ENCODE data around the gene LRPPRC.

Gene LRPPRC

GRCh38 chr2:43980902-43981301 is 14.9 kb downstream of the LRPPRC start:
- TF ChIP-seq FOXP2 (optimal IDR thresholded peaks at IDR 0.05; ENCODE audit: borderline replicate concordance, extremely low read depth, extremely low read length, insufficient read depth) (no peak), POLR2AphosphoS5 (IDR thresholded peaks at IDR 0.05; ENCODE audit: low read depth, low read length) (no peak), TAF1 (IDR thresholded peaks at IDR 0.05; ENCODE audit: borderline replicate concordance, insufficient read depth, low read length) (no peak), SIN3A (IDR thresholded peaks at IDR 0.05; ENCODE audit: borderline replicate concordance, insufficient read depth, low read length) (no peak), REST (IDR thresholded peaks at IDR 0.05; ENCODE audit: insufficient read depth in 1 of 2, low read depth in 2 of 2, low read length in 2 of 2) (no peak)

- TF ChIP-seq REST (IDR thresholded peaks at IDR 0.05; ENCODE audit: insufficient read depth in 1 of 2, low read depth in 2 of 2, low read length in 2 of 2) (no peak), SIN3A (IDR thresholded peaks at IDR 0.05; ENCODE audit: borderline replicate concordance, insufficient read depth, low read length) (no peak), POLR2AphosphoS5 (IDR thresholded peaks at IDR 0.05; ENCODE audit: low read depth, low read length) (no peak)
These were observed 18.0 kb downstream of the LRPPRC start for GRCh38 chr2:43977677-43978375.

GRCh38 chr2:43960921-43961320 is 34.9 kb downstream of the LRPPRC start:
- TF ChIP-seq POLR2AphosphoS5 (IDR thresholded peaks at IDR 0.05; ENCODE audit: low read depth, low read length) (no peak), SIN3A (IDR thresholded peaks at IDR 0.05; ENCODE audit: borderline replicate concordance, insufficient read depth, low read length) (no peak), REST (IDR thresholded peaks at IDR 0.05; ENCODE audit: insufficient read depth in 1 of 2, low read depth in 2 of 2, low read length in 2 of 2) (no peak), TAF1 (IDR thresholded peaks at IDR 0.05; ENCODE audit: borderline replicate concordance, insufficient read depth, low read length) (no peak), FOXP2 (optimal IDR thresholded peaks at IDR 0.05; ENCODE audit: borderline replicate concordance, extremely low read depth, extremely low read length, insufficient read depth) (no peak)

- TF ChIP-seq REST (IDR thresholded peaks at IDR 0.05; ENCODE audit: insufficient read depth in 1 of 2, low read depth in 2 of 2, low read length in 2 of 2) (no peak), POLR2AphosphoS5 (IDR thresholded peaks at IDR 0.05; ENCODE audit: low read depth, low read length) (no peak), TAF1 (IDR thresholded peaks at IDR 0.05; ENCODE audit: borderline replicate concordance, insufficient read depth, low read length) (no peak), SIN3A (IDR thresholded peaks at IDR 0.05; ENCODE audit: borderline replicate concordance, insufficient read depth, low read length) (no peak), FOXP2 (optimal IDR thresholded peaks at IDR 0.05; ENCODE audit: borderline replicate concordance, extremely low read depth, extremely low read length, insufficient read depth) (no peak)
These were observed 37.2 kb downstream of the LRPPRC start for GRCh38 chr2:43958397-43959275.

Data from PFSK-1 (cell line).